Stimulated activated CD4-positive, alpha-beta T cell treated with anti-CD3 and anti-CD28 coated beads, Interleukin-15, amount 100 ng/mL, for 1 hour (primary cell): Measurements from ENCODE around the gene CHRNB1.
A peak's percentile ranks its signal among the peaks of the same experiment; 100 is the strongest.

Experiments used
- DNase-seq, 2 donors: peaks; one replicate each; pipeline ENCODE4 v3.0.0-alpha.2; 2020; ENCODE audit warnings: low read depth in 1 of 2, low spot score in 1 of 2

CHRNB1 gene

GRCh38 chr17:7415784-7416183 is 29.1 kb upstream of the CHRNB1 start:
- DNase-seq: no peak

GRCh38 chr17:7416323-7416722 is 28.5 kb upstream of the CHRNB1 start:
- DNase-seq: no peak

- DNase-seq: no peak
Measured at GRCh38 chr17:7417056-7417655, 27.7 kb upstream of the CHRNB1 start.

GRCh38 chr17:7418472-7419152 is 26.2 kb upstream of the CHRNB1 start:
- DNase-seq: no peak

- DNase-seq: no peak
Measured at GRCh38 chr17:7419819-7420610, 24.8 kb upstream of the CHRNB1 start, which contains the start of gene SPEM1. Gene SPEM1, plus strand, starts transcription at chr17:7420324. Its CDS starts 61 bp downstream, at chr17:7420385.

GRCh38 chr17:7421186-7421585 is 23.7 kb upstream of the CHRNB1 start:
- no peak for DNase-seq

GRCh38 chr17:7423679-7424078 is 21.2 kb upstream of the CHRNB1 start:
- no peak for DNase-seq

GRCh38 chr17:7425316-7425715 is 19.5 kb upstream of the CHRNB1 start, which contains the start of gene SPEM2:
Gene SPEM2, plus strand, starts transcription at chr17:7425616. Its CDS starts 73 bp downstream, at chr17:7425689.
- DNase-seq: no peak

GRCh38 chr17:7425756-7426155 is 19.1 kb upstream of the CHRNB1 start:
- DNase-seq: no peak

GRCh38 chr17:7426203-7426863 is 18.5 kb upstream of the CHRNB1 start:
- no peak for DNase-seq

- DNase-seq: no peak
Measured at GRCh38 chr17:7426896-7427489, 17.9 kb upstream of the CHRNB1 start.

- DNase-seq: no peak
Measured at GRCh38 chr17:7427549-7427948, 17.3 kb upstream of the CHRNB1 start.

- no peak for DNase-seq
Measured at GRCh38 chr17:7428557-7428956, 16.3 kb upstream of the CHRNB1 start, which contains the start of gene SPEM3. Gene SPEM3, plus strand, starts transcription at chr17:7428857. Its CDS starts 46 bp downstream, at chr17:7428903.

GRCh38 chr17:7429722-7430121 is 15.1 kb upstream of the CHRNB1 start:
- DNase-seq: no peak

- DNase-seq: no peak
Measured at GRCh38 chr17:7431231-7431630, 13.6 kb upstream of the CHRNB1 start.

- no peak for DNase-seq
Measured at GRCh38 chr17:7432296-7432695, 12.6 kb upstream of the CHRNB1 start.

- peak; percentile 32 to 40 for DNase-seq
Measured at GRCh38 chr17:7435676-7436555, 8.9 kb upstream of the CHRNB1 start.

- DNase-seq: peak; percentile 69 to 76
Measured at GRCh38 chr17:7436556-7437368, 8.1 kb upstream of the CHRNB1 start.

GRCh38 chr17:7437369-7437863 is 7.4 kb upstream of the CHRNB1 start:
- no peak for DNase-seq
